PC-9 (cell line): ENCODE data around the gene ABCC12. TPM values are rescaled to one million over a fixed set of nuclear protein-coding genes. Genes with fewer than 3 reads are reported as not detected.

Source experiments
- BruUV-seq: library from RNA; stranded (reverse); fragments of 400-500 nt; replicated peaks from 2 replicates; lab custom pipeline; 2021; lab: Mats Ljungman, UMichigan
- CTCF ChIA-PET: fragments of 300-600 bp; sonication (Branson Sonifier 250); formaldehyde crosslinking; loops from one replicate; lab custom pipeline; 2022; ENCODE audit warnings: antibody characterized with exemption; lab: Charles Lee
- POLR2A ChIA-PET: fragments of 300-600 bp; sonication (Branson Sonifier 250); formaldehyde crosslinking; loops from one replicate; lab custom pipeline; 2022; ENCODE audit warnings: antibody characterized with exemption; ENCODE audit not compliant: unreplicated experiment; lab: Charles Lee
- DNase-seq, 2 experiments: peaks; one replicate each; pipeline versions ENCODE4 v3.0.0 to v3.0.0-alpha.2; 2015 to 2022; ENCODE audit warnings: mixed read lengths in 1 of 2
- H2AFZ ChIP-seq: fragments of 200-600 bp; sonication (generic); 2 replicates; pipeline ENCODE4 v1.8.1; 2017; ENCODE audit warnings: antibody characterized with exemption
- H3F3A ChIP-seq: fragments of 200-600 bp; sonication (generic); 2 replicates; pipeline ENCODE4 v1.8.1; 2017; ENCODE audit warnings: antibody characterized with exemption, mild to moderate bottlenecking, low read depth; ENCODE audit not compliant: insufficient read depth
- H3K27ac ChIP-seq: fragments of 200-600 bp; sonication (generic); 2 replicates; pipeline ENCODE4 v1.6.1; 2016; ENCODE audit warnings: mixed run types
- H3K27me3 ChIP-seq: fragments of 200-600 bp; sonication (generic); 2 replicates; pipeline ENCODE4 v1.6.1; 2016; ENCODE audit warnings: low read depth, mixed run types; ENCODE audit not compliant: insufficient read depth
- H3K36me3 ChIP-seq: fragments of 200-600 bp; sonication (generic); 2 replicates; pipeline ENCODE4 v1.6.1; 2016; ENCODE audit warnings: low read depth, mixed run types
- H3K4me1 ChIP-seq: fragments of 200-600 bp; sonication (generic); replicated peaks from 2 replicates; pipeline ENCODE4 v1.6.1; 2016; ENCODE audit warnings: mixed run types; ENCODE audit not compliant: insufficient read depth
- H3K4me2 ChIP-seq: fragments of 200-600 bp; sonication (generic); 2 replicates; pipeline ENCODE4 v1.6.1; 2017; ENCODE audit warnings: mixed run types
- H3K4me3 ChIP-seq: fragments of 200-600 bp; sonication (generic); 2 replicates; pipeline ENCODE4 v1.6.1; 2016; ENCODE audit warnings: mixed run types
- H3K79me2 ChIP-seq: fragments of 200-600 bp; sonication (generic); 2 replicates; pipeline ENCODE4 v1.6.1; 2017; ENCODE audit warnings: low read depth, mixed run types
- H3K9me2 ChIP-seq: fragments of 200-600 bp; sonication (generic); 2 replicates; pipeline ENCODE4 v1.8.1; 2017; ENCODE audit warnings: mild to moderate bottlenecking; ENCODE audit not compliant: insufficient read depth
- H3K9me3 ChIP-seq: fragments of 200-600 bp; sonication (generic); 2 replicates; pipeline ENCODE4 v1.8.1; 2016; ENCODE audit warnings: low read depth; ENCODE audit not compliant: insufficient read depth
- H4K20me1 ChIP-seq: fragments of 200-600 bp; sonication (generic); 2 replicates; pipeline ENCODE4 v1.8.1; 2017; ENCODE audit not compliant: insufficient read depth
- CTCF ChIP-seq: fragments of 200-600 bp; sonication (generic); conservative IDR thresholded peaks from 2 replicates; pipeline ENCODE4 v1.6.1; 2017; ENCODE audit warnings: mixed run types, antibody characterized with exemption, mild to moderate bottlenecking, moderate library complexity
- EZH2 ChIP-seq: fragments of 200-600 bp; sonication (generic); IDR thresholded peaks from 2 replicates; pipeline ENCODE4 v1.8.0; 2017; ENCODE audit warnings: antibody characterized with exemption, low read depth
- intact Hi-C: fragments of 100-400 bp; cut with micrococcal nuclease; formaldehyde crosslinking; loops from one replicate; pipeline ENCODE4 v1.10.0; 2022; ENCODE audit not compliant: unreplicated experiment
- total RNA-seq: library from RNA; stranded (reverse); gene quantifications from 2 replicates; pipeline ENCODE4 v1.2.3, GENCODE V29; 2021

ABCC12 gene
- total RNA-seq, 1 experiment from 2014 or later = not detected

- H3K27ac ChIP-seq = no peak overlapping the region
- H3K4me1 ChIP-seq = no peaks in the 10 kb centered on the region
- ChIA-PET CTCF (no interaction called here), POLR2A (no interaction called here)
- no peaks in the 10 kb centered on the region for H3K9me3 ChIP-seq
- intact Hi-C loops = no loop called here
- TF ChIP-seq CTCF = no peak
- no peak for TF ChIP-seq EZH2
- no peak overlapping the region for H3K4me2 ChIP-seq
- BruUV-seq = no TSS peak
- H3K4me3 ChIP-seq = no peak overlapping the region
- H3K27me3 ChIP-seq = no peaks in the 10 kb centered on the region
- H2AFZ ChIP-seq = no peak overlapping the region
- no peaks in the 10 kb centered on the region for H3K79me2 ChIP-seq
- H3F3A ChIP-seq = no peaks in the 10 kb centered on the region
- H3K9me2 ChIP-seq = no peaks in the 10 kb centered on the region
- DNase-seq = no peak
- no peaks in the 10 kb centered on the region for H3K36me3 ChIP-seq
- no peaks in the 10 kb centered on the region for H4K20me1 ChIP-seq
These were observed 25.2 kb upstream of the ABCC12 start for GRCh38 chr16:48180868-48181480.

GRCh38 chr16:48176635-48177408 lies 21.0 kb upstream of the ABCC12 start:
- CTCF ChIA-PET = no interaction called here
- intact Hi-C loops = no loop called here
- H3K4me2 ChIP-seq = no peak overlapping the region
- BruUV-seq = no TSS peak
- no peaks in the 10 kb centered on the region for H3K9me2 ChIP-seq
- no peak overlapping the region for H2AFZ ChIP-seq
- H3K9me3 ChIP-seq = no peaks in the 10 kb centered on the region
- H3K4me3 ChIP-seq = no peak overlapping the region
- no peaks in the 10 kb centered on the region for H3K79me2 ChIP-seq
- H3K4me1 ChIP-seq = no peaks in the 10 kb centered on the region
- H3F3A ChIP-seq = no peaks in the 10 kb centered on the region
- no peak for DNase-seq
- POLR2A ChIA-PET = no interaction called here
- H3K27ac ChIP-seq = no peak overlapping the region
- H4K20me1 ChIP-seq = no peaks in the 10 kb centered on the region
- H3K36me3 ChIP-seq = no peaks in the 10 kb centered on the region
- H3K27me3 ChIP-seq = no peaks in the 10 kb centered on the region
- TF ChIP-seq EZH2 = no peak
- no peak for TF ChIP-seq CTCF

- TF ChIP-seq EZH2 (no peak), CTCF (no peak)
- ChIA-PET POLR2A (no interaction called here), CTCF (no interaction called here)
- intact Hi-C loops = no loop called here
- no peaks in the 10 kb centered on the region for H4K20me1 ChIP-seq
- H3K4me1 ChIP-seq = no peaks in the 10 kb centered on the region
- H3K9me3 ChIP-seq = no peaks in the 10 kb centered on the region
- H3K27ac ChIP-seq = no peak overlapping the region
- H3K4me2 ChIP-seq = no peak overlapping the region
- H3K4me3 ChIP-seq = no peak overlapping the region
- DNase-seq = no peak
- H2AFZ ChIP-seq = no peak overlapping the region
- H3F3A ChIP-seq = no peaks in the 10 kb centered on the region
- H3K9me2 ChIP-seq = no peaks in the 10 kb centered on the region
- no peaks in the 10 kb centered on the region for H3K79me2 ChIP-seq
- H3K27me3 ChIP-seq = no peaks in the 10 kb centered on the region
- BruUV-seq = no TSS peak
- no peaks in the 10 kb centered on the region for H3K36me3 ChIP-seq
These were observed 18.1 kb upstream of the ABCC12 start for GRCh38 chr16:48173889-48174288.
